Mesodermal cell (in vitro differentiated cells): ENCODE measurements around the gene AACS.

Experiments used
- H3K27ac ChIP-seq: 2 replicates; pipeline ENCODE4 v1.7.0; 2013; ENCODE audit warnings: mild to moderate bottlenecking, low read depth, low read length, moderate library complexity; ENCODE audit not compliant: severe bottlenecking
- H3K36me3 ChIP-seq: 2 replicates; pipeline ENCODE4 v1.7.1; 2013; ENCODE audit warnings: mild to moderate bottlenecking, low read length, moderate library complexity; ENCODE audit not compliant: control insufficient read depth, insufficient read depth
- H3K4me1 ChIP-seq: one replicate; pipeline ENCODE4 v1.7.1; 2013; ENCODE audit warnings: mild to moderate bottlenecking, low read length; ENCODE audit not compliant: insufficient read depth, control insufficient read depth, poor library complexity, severe bottlenecking
- H3K4me3 ChIP-seq: 2 replicates; pipeline ENCODE4 v1.7.0; 2013; ENCODE audit warnings: low read length, control low read depth, mild to moderate bottlenecking; ENCODE audit not compliant: insufficient read depth, poor library complexity, severe bottlenecking; ENCODE audit errors: extremely low read depth
- H3K9me3 ChIP-seq: 2 replicates; pipeline ENCODE4 v1.7.1; 2013; ENCODE audit warnings: mild to moderate bottlenecking, low read length, moderate library complexity; ENCODE audit not compliant: control insufficient read depth
- WGBS, 2 experiments: methylation state at CpG; one replicate each; pipeline ENCODE4 v1.1.5; 2013; ENCODE audit warnings: missing lambda C conversion rate in 2 of 2; ENCODE audit not compliant: insufficient coverage in 2 of 2; 5-methylcytosine and 5-hydroxymethylcytosine counted together

The AACS gene

DNA sequence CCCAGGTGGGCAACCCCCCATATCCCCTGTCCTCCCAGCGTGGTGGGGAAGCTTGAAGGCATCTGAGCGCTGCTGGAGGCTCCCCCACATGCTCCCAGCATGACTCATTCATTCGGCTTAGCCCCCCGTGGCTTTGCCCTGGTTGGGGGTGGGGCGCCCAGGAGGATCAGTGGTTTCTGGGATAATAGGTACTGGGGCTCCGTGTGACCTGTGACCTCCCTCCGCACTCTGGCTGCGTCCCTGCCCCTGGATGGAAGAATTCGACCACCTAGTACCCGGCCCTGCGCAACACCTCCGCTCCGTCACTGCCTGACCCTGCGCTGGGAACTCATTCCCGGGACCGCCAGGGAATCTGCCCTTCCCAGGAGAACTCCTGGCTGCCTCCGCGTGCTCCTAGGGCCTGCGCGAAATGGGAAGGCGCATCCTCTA, 120.1 kb downstream of the AACS start:
- 0 to 1% methylated on average over 12 to 16 of the region's 21 CpGs for WGBS, 2 experiments
- peaks cover 15% of the 10 kb centered on the region for H3K4me1 ChIP-seq
- peak overlapping the region; percentile 40 for H3K4me3 ChIP-seq
- no peaks in the 10 kb centered on the region for H3K9me3 ChIP-seq
- H3K27ac ChIP-seq: no peak overlapping the region
- H3K36me3 ChIP-seq: no peaks in the 10 kb centered on the region

GRCh38 chr12:125185740-125186470, 120.7 kb downstream of the AACS start, which contains the start of gene TMEM132B:
TMEM132B (plus strand) TSS chr12:125186386.
- peak within 1 kb of the TSS; percentile 40 for H3K4me3 ChIP-seq
- H3K27ac ChIP-seq: no peak within 1 kb of the TSS
- no peaks in the 10 kb centered on the region for H3K9me3 ChIP-seq
- H3K36me3 ChIP-seq: no peaks in the 10 kb centered on the region
- WGBS, 2 experiments: 0 to 1% methylated on average over 37 to 43 of the region's 71 CpGs
- peaks cover 15% of the 10 kb centered on the region for H3K4me1 ChIP-seq

GRCh38 chr12:125186471-125187147, 121.4 kb downstream of the AACS start:
- Histone ChIP-seq H3K9me3 (no peaks in the 10 kb centered on the region), H3K36me3 (no peaks in the 10 kb centered on the region), H3K4me1 (peaks cover 15% of the 10 kb centered on the region), H3K4me3 (peak overlapping the region; percentile 35), H3K27ac (no peak overlapping the region)
- WGBS, 2 experiments: 0% methylated on average over 57 to 66 of the region's 90 CpGs

GRCh38 chr12:125187148-125187745, 122.0 kb downstream of the AACS start:
- Histone ChIP-seq H3K4me3 (peak overlapping the region; percentile 35), H3K4me1 (peaks cover 15% of the 10 kb centered on the region), H3K27ac (no peak overlapping the region), H3K9me3 (no peaks in the 10 kb centered on the region), H3K36me3 (no peaks in the 10 kb centered on the region)
- WGBS, 2 experiments: 0 to 1% methylated on average over 16 to 32 of the region's 41 CpGs

GRCh38 chr12:125187780-125188741, 122.8 kb downstream of the AACS start:
- H3K4me1 ChIP-seq: peaks cover 15% of the 10 kb centered on the region
- H3K27ac ChIP-seq: no peak overlapping the region
- H3K4me3 ChIP-seq: no peak overlapping the region
- no peaks in the 10 kb centered on the region for H3K9me3 ChIP-seq
- WGBS, 2 experiments: 0 to 1% methylated on average over 13 to 16 of the region's 25 CpGs
- no peaks in the 10 kb centered on the region for H3K36me3 ChIP-seq

GRCh38 chr12:125189015-125189414, 123.8 kb downstream of the AACS start:
- 4 to 12% methylated on average over 4 to 6 of the region's 10 CpGs for WGBS, 2 experiments
- no peak overlapping the region for H3K4me3 ChIP-seq
- no peaks in the 10 kb centered on the region for H3K36me3 ChIP-seq
- H3K27ac ChIP-seq: no peak overlapping the region
- H3K4me1 ChIP-seq: peaks cover 13% of the 10 kb centered on the region
- H3K9me3 ChIP-seq: no peaks in the 10 kb centered on the region

- Histone ChIP-seq H3K9me3 (no peaks in the 10 kb centered on the region), H3K27ac (no peak overlapping the region), H3K4me1 (peaks cover 13% of the 10 kb centered on the region), H3K4me3 (no peak overlapping the region), H3K36me3 (no peaks in the 10 kb centered on the region)
- 41 to 43% methylated on average over 3 to 5 of the region's 8 CpGs for WGBS, 2 experiments
Measured at GRCh38 chr12:125189502-125189901, 124.3 kb downstream of the AACS start.

DNA sequence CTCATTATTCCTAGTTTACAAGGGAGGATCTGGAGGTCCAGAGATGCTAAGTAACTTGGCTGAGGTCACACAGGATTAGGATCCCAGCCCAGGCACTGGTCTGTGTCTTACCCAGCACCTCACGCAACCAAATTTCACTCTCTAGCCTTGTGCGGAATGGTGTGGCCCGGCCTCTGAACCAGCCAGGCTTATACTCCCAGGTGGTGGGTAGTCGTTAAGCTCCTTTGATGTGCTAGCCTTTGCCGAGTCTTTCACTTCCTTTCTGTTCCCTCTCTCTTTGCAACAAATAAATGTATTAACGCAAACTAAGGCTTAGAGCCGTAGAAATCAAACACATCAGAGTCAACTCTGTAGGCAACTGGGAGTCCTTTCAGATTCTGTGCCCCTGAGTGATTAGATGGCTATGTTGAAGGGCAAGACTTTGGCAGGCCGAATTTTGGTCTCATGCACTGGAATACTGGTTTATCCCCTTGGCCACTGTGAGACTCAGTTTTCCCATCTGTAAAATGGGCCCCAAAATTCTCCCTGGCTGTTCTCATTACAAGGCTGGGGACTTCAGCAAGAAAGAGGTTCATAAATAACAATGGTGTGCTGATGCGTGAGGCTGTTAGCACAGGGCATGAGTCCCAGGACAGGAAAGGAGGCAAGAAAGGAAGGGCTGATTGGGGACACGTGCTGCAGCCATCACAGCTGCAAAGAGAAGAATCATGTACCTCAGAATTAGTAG, 126.3 kb downstream of the AACS start:
- Histone ChIP-seq H3K4me3 (no peak overlapping the region), H3K4me1 (peaks cover 13% of the 10 kb centered on the region), H3K27ac (no peak overlapping the region), H3K9me3 (no peaks in the 10 kb centered on the region), H3K36me3 (no peaks in the 10 kb centered on the region)
- WGBS, 2 experiments: 81 to 87% methylated on average over 6 to 10 of the region's 10 CpGs

DNA sequence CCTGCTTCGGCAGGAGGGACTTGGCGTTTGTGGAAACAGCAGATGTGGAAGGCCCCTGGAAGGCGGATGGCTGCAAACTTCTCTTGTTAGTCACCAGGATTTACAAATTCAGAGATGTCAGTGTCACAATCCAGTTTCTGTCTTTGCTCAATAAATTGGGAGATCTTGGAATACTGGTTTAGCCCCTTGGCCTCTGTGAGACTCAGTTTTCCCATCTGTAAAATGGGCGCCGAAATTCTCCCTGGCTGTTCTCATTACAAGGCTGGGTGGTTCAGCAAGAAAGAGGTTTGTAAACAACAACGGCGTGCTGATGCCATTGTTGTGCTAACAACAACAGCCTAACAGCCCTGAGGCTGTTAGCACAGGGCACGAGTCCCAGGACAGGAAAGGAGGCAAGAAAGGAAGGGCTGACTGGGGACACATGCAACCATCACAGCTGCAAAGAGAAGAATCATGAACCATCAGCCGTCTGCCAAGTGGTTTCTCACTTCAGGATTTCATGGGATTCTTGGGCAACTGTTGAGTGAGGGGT, 127.5 kb downstream of the AACS start:
- no peak overlapping the region for H3K4me3 ChIP-seq
- H3K9me3 ChIP-seq: no peaks in the 10 kb centered on the region
- no peak overlapping the region for H3K27ac ChIP-seq
- no peaks in the 10 kb centered on the region for H3K36me3 ChIP-seq
- H3K4me1 ChIP-seq: peaks cover 8% of the 10 kb centered on the region
- WGBS, 2 experiments: 71 to 72% methylated on average over 9 of the region's 9 CpGs
